ENCODE measurements around the gene FUT1. TPM values are rescaled to one million over a fixed set of nuclear protein-coding genes. Genes with fewer than 3 reads are reported as not detected.

The FUT1 gene
- total and polyA plus RNA-seq, 9 of the 15 experiments (the other 6 are each of a cell fraction or from before 2014, with no cell fraction given): 2.3 to 18.5 (median 8.8) TPM

DNA sequence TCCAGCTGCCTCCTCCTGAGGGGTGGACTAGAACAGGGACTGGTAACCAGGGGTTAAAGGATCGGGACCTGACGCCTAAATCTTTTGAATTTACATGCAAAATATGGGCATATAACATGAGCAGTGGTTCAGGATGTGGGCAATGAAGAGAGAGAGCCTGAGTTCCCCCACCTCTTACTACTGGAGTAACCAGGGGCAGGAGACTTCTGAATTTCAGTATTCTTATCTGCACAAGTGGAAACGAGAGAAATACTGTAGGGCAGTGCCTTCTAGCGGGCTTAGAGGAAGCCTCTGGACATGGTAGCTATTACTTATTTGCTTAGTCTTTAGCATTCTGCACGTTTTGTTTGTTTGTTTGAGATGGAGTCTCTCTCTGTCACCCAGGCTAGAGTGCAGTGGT, 32.1 kb upstream of the FUT1 start (continued):
- peak; percentile 80 for TF ChIP-seq ZNF592 (IDR thresholded peaks at IDR 0.05)
- TF ChIP-seq NR4A1 (CRISPR knock-in tag; IDR thresholded peaks at IDR 0.05): no peak
- no peak for TF ChIP-seq NR4A1 (tag; IDR thresholded peaks at IDR 0.05)
- peak; percentile 38; the same call in 1 of the 2 replicates for TF ChIP-seq JUND (IDR thresholded peaks at IDR 0.05; ENCODE audit: borderline replicate concordance, low read depth, low read length)
- TF ChIP-seq JUND (tag; IDR thresholded peaks at IDR 0.05; ENCODE audit: borderline replicate concordance, low read depth, low read length): no peak
- TF ChIP-seq XRCC4 (IDR thresholded peaks at IDR 0.05; ENCODE audit: extremely low read depth, insufficient read depth, insufficient read length): no peak
- no peak for TF ChIP-seq MBD2 (IDR thresholded peaks at IDR 0.05; ENCODE audit: borderline replicate concordance, low read depth)
- TF ChIP-seq HEY1 (CRISPR knock-in tag; IDR thresholded peaks at IDR 0.05; ENCODE audit: borderline replicate concordance): no peak
- no peak for TF ChIP-seq YY1 (IDR thresholded peaks at IDR 0.05; ENCODE audit: borderline replicate concordance in 1 of 3, control insufficient read depth in 1 of 3, extremely low read depth in 1 of 3, insufficient read depth in 3 of 3, insufficient read length in 1 of 3, insufficient replicate concordance in 2 of 3, low read depth in 1 of 3, low read length in 2 of 3)
- TF ChIP-seq NR2C1 (IDR thresholded peaks at IDR 0.05): peak; percentile 7; the same call in 1 of the 2 replicates
- TF ChIP-seq NR2C1 (tag; IDR thresholded peaks at IDR 0.05): no peak
- TF ChIP-seq, protein P1, sequence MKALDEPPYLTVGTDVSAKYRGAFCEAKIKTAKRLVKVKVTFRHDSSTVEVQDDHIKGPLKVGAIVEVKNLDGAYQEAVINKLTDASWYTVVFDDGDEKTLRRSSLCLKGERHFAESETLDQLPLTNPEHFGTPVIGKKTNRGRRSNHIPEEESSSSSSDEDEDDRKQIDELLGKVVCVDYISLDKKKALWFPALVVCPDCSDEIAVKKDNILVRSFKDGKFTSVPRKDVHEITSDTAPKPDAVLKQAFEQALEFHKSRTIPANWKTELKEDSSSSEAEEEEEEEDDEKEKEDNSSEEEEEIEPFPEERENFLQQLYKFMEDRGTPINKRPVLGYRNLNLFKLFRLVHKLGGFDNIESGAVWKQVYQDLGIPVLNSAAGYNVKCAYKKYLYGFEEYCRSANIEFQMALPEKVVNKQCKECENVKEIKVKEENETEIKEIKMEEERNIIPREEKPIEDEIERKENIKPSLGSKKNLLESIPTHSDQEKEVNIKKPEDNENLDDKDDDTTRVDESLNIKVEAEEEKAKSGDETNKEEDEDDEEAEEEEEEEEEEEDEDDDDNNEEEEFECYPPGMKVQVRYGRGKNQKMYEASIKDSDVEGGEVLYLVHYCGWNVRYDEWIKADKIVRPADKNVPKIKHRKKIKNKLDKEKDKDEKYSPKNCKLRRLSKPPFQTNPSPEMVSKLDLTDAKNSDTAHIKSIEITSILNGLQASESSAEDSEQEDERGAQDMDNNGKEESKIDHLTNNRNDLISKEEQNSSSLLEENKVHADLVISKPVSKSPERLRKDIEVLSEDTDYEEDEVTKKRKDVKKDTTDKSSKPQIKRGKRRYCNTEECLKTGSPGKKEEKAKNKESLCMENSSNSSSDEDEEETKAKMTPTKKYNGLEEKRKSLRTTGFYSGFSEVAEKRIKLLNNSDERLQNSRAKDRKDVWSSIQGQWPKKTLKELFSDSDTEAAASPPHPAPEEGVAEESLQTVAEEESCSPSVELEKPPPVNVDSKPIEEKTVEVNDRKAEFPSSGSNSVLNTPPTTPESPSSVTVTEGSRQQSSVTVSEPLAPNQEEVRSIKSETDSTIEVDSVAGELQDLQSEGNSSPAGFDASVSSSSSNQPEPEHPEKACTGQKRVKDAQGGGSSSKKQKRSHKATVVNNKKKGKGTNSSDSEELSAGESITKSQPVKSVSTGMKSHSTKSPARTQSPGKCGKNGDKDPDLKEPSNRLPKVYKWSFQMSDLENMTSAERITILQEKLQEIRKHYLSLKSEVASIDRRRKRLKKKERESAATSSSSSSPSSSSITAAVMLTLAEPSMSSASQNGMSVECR (CRISPR knock-in tag; IDR thresholded peaks at IDR 0.05): no peak
- no peak for TF ChIP-seq ZNF134 (CRISPR knock-in tag; conservative IDR thresholded peaks at IDR 0.05)
- no peak for TF ChIP-seq LARP7 (IDR thresholded peaks at IDR 0.05)
- no peak for TF ChIP-seq RHOXF2B (CRISPR knock-in tag; conservative IDR thresholded peaks at IDR 0.05)
- TF ChIP-seq XRCC5 (IDR thresholded peaks at IDR 0.05; ENCODE audit: low read depth, low read length): no peak
- TF ChIP-seq RFX1 (IDR thresholded peaks at IDR 0.05): no peak
- TF ChIP-seq, protein P2, sequence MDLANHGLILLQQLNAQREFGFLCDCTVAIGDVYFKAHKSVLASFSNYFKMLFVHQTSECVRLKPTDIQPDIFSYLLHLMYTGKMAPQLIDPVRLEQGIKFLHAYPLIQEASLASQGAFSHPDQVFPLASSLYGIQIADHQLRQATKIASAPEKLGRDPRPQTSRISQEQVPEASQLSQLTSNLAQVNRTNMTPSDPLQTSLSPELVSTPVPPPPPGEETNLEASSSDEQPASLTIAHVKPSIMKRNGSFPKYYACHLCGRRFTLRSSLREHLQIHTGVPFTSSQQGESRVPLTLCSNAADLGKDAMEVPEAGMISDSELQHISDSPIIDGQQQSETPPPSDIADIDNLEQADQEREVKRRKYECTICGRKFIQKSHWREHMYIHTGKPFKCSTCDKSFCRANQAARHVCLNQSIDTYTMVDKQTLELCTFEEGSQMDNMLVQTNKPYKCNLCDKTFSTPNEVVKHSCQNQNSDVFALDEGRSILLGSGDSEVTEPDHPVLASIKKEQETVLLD (IDR thresholded peaks at IDR 0.05): no peak

Data from K562 (cell line).